ENCODE data around the gene RASGRP2. TPM values are rescaled to one million over a fixed set of nuclear protein-coding genes. Genes with fewer than 3 reads are reported as not detected.

Gene RASGRP2
- total RNA-seq, 1 experiment from 2014 or later = 9.2 TPM

DNA sequence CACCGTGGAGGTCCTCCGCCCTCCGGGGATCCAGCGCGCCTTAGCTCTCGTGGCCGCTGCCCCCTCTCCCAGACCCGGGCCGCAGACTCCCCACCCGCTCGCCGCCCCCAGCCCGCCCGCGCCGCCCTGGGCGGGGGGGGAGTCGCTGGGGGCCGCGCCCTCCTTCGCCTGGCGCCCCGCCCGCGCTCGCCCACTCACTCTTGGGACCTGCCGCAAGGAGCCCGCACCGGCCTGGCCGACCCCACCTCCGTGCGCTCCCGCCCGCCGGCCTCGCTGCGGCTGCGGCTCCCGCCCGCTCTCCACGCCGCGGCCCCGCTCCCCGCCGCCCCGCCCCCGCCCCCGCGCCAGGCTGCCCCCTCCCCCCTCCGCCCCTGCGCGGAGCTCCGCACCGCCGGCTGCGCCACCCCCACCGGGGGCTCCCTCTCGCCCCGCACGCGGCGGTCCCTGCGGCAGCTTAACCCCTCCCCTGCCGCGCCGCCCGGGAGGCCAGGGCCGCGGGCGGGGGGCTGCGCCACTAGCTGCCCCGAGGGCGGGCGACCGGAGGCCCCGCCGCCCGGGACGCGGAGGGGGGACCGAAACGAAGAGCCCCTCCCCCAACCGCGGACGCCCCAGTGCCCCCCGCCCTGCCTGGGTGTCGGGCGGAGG is 724 bp upstream of the RASGRP2 start:
- peak; percentile 93 for DNase-seq
- Histone ChIP-seq H3K36me3 (replicated peaks; ENCODE audit: control insufficient read depth, insufficient read depth, low read length) (no peaks in the 10 kb centered on the region), H3K27me3 (ENCODE audit: control insufficient read depth, insufficient read depth, low read length) (peaks cover 41% of the 10 kb centered on the region), H3K4me3 (ENCODE audit: insufficient read depth, low read depth, low read length) (peak overlapping the region; percentile 62)

DNA sequence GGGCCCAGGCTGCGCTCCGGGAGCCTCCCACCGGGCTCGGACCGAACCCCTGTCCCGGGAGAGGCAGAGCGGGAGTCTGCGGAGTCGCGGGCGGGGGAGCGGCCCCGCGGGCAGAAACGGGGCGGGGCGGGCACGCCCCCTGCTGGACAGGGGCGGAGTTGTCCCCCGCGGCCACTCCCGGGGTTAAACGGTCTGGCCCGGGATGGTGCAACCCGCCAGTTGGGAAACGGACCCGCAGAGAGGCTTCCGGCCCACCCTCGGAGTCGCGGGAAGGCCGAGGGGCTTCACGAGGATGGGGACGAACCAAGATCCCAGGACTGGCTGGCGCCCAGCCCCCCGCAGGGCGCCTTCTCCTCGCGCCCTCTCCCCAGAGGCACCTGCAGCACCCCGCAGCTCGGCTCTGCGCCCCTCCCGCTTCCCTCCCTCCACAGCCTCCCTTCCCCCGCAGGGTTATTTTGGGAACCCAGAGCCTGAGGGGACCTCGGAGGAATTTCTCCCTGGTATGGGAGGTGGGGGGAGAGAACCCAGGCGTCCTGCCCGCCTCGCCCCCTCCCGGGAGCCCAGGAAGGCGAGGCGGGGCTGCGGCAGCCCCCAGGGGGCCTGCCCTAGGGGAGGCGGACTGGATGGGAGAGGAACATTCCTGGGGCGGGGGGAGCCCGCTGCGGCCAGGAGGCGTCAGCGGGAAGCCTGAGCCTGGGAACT is 902 bp downstream of the RASGRP2 start:
- Histone ChIP-seq H3K27me3 (ENCODE audit: control insufficient read depth, insufficient read depth, low read length) (peaks cover 41% of the 10 kb centered on the region), H3K36me3 (replicated peaks; ENCODE audit: control insufficient read depth, insufficient read depth, low read length) (no peaks in the 10 kb centered on the region), H3K4me3 (ENCODE audit: insufficient read depth, low read depth, low read length) (peak overlapping the region; percentile 62)
- DNase-seq = peak; percentile 99

- Histone ChIP-seq H3K36me3 (replicated peaks; ENCODE audit: control insufficient read depth, insufficient read depth, low read length) (no peaks in the 10 kb centered on the region), H3K4me3 (ENCODE audit: insufficient read depth, low read depth, low read length) (peak overlapping the region; percentile 62), H3K27me3 (ENCODE audit: control insufficient read depth, insufficient read depth, low read length) (peaks cover 41% of the 10 kb centered on the region)
- DNase-seq = peak; percentile 87
Observed at GRCh38 chr11:64742087-64742888, 1.7 kb downstream of the RASGRP2 start.

DNA sequence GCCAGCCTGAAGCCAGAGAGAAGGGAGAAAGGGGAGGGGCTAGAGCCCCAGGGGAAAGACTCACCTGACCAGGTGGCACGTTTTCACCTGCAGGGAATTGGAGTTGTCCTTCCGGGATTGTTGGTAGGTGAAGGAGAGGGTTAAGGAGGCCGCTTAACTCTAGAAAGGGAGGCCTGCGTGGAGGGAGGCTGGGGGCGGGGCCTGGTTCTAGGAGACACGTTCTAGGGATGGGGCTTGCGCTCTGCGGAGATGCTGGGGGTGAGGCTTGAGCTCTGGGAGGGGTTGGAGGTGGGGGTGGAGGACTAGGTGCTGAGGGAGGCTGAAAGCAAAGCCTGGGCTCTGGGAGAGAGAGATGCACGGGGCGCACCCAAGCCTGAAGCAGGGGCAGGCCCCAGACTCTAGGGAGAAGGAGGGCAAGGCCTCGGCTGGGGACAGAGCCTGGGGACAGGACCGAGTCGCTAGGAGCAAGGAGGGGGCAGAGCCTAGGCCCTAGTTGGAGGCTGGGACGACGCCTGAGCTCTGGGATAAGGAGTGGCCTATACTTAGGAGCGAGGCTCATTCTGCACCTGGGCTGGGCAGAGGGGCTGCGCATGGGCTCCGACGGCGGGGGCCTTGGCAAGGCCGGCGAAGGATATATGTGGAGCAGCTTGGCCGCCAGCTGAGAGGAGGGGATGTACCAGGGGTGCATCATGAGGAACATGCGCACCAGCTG is 2.4 kb downstream of the RASGRP2 start:
- Histone ChIP-seq H3K4me3 (ENCODE audit: insufficient read depth, low read depth, low read length) (peak overlapping the region; percentile 62), H3K36me3 (replicated peaks; ENCODE audit: control insufficient read depth, insufficient read depth, low read length) (no peaks in the 10 kb centered on the region; the same call in 1 of the 2 replicates), H3K27me3 (ENCODE audit: control insufficient read depth, insufficient read depth, low read length) (peaks cover 41% of the 10 kb centered on the region)
- DNase-seq = peak; percentile 82

DNA sequence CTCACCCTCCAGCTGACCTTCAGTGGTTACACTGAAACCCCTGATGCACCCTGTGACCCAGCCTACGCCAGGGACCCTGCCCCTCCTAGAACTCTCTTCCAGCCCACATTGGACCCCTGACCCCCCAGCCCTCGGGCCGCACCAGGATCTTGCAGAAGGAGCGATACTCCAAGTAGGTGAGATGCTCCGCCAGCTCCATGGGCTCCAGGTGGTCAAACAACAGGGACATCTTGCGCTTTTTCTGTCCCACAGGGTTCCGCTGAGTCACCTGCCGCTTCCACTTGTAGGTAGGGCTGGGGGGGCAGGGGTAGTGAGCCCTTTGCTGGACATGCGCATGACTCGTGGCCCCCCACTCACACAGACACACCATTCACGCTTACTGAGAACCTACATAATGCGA is 4.1 kb downstream of the RASGRP2 start:
- no peaks in the 10 kb centered on the region; the same call in 1 of the 2 replicates for H3K36me3 ChIP-seq (replicated peaks; ENCODE audit: control insufficient read depth, insufficient read depth, low read length)
- peaks cover 36% of the 10 kb centered on the region for H3K27me3 ChIP-seq (ENCODE audit: control insufficient read depth, insufficient read depth, low read length)
- no peak overlapping the region for H3K4me3 ChIP-seq (ENCODE audit: insufficient read depth, low read depth, low read length)
- no peak for DNase-seq

- DNase-seq = no peak
- Histone ChIP-seq H3K36me3 (replicated peaks; ENCODE audit: control insufficient read depth, insufficient read depth, low read length) (no peaks in the 10 kb centered on the region; the same call in 1 of the 2 replicates), H3K27me3 (ENCODE audit: control insufficient read depth, insufficient read depth, low read length) (peaks cover 9% of the 10 kb centered on the region), H3K4me3 (ENCODE audit: insufficient read depth, low read depth, low read length) (no peak overlapping the region)
Observed at GRCh38 chr11:64736654-64737053, 7.3 kb downstream of the RASGRP2 start.

DNA sequence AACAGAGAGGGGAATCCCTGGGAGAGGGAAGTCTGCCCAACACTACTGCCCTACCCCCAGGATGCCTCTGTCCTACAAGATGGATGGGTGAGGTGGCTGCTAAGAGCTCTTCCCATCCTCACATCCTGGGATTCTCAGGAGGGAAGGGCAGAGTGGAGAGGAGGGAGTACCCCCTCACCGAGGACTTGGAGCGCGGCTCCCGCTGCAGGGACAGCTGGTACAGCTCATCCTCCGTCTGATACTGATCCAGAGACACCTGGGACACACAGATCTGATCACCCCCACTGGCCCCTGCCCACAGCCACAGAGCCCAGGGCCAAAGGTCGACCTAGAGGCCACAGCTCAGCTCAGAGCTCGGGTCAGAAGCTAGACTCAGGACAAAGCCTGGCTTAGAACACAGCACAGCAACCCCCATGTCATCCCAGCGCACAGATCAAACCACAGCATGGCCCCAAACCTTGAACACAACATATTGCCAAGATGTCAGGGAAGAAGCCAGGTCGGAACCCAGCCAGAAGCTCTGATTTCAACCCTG is 8.2 kb downstream of the RASGRP2 start:
- DNase-seq = no peak
- H3K36me3 ChIP-seq (replicated peaks; ENCODE audit: control insufficient read depth, insufficient read depth, low read length) = no peaks in the 10 kb centered on the region; the same call in 1 of the 2 replicates
- no peak overlapping the region for H3K4me3 ChIP-seq (ENCODE audit: insufficient read depth, low read depth, low read length)
- H3K27me3 ChIP-seq (ENCODE audit: control insufficient read depth, insufficient read depth, low read length) = peaks cover 5% of the 10 kb centered on the region

GRCh38 chr11:64734811-64735724 is 8.9 kb downstream of the RASGRP2 start:
- DNase-seq = no peak
- no peak overlapping the region for H3K4me3 ChIP-seq (ENCODE audit: insufficient read depth, low read depth, low read length)
- H3K36me3 ChIP-seq (replicated peaks; ENCODE audit: control insufficient read depth, insufficient read depth, low read length) = no peaks in the 10 kb centered on the region; the same call in 1 of the 2 replicates
- H3K27me3 ChIP-seq (ENCODE audit: control insufficient read depth, insufficient read depth, low read length) = peaks cover under 1% of the 10 kb centered on the region; the same call in 1 of the 2 replicates

GRCh38 chr11:64731601-64732000 is 12.3 kb downstream of the RASGRP2 start:
- H3K27me3 ChIP-seq (ENCODE audit: control insufficient read depth, insufficient read depth, low read length) = no peaks in the 10 kb centered on the region; the same call in 1 of the 2 replicates
- H3K4me3 ChIP-seq (ENCODE audit: insufficient read depth, low read depth, low read length) = no peak overlapping the region
- no peaks in the 10 kb centered on the region for H3K36me3 ChIP-seq (replicated peaks; ENCODE audit: control insufficient read depth, insufficient read depth, low read length)
- no peak for DNase-seq

DNA sequence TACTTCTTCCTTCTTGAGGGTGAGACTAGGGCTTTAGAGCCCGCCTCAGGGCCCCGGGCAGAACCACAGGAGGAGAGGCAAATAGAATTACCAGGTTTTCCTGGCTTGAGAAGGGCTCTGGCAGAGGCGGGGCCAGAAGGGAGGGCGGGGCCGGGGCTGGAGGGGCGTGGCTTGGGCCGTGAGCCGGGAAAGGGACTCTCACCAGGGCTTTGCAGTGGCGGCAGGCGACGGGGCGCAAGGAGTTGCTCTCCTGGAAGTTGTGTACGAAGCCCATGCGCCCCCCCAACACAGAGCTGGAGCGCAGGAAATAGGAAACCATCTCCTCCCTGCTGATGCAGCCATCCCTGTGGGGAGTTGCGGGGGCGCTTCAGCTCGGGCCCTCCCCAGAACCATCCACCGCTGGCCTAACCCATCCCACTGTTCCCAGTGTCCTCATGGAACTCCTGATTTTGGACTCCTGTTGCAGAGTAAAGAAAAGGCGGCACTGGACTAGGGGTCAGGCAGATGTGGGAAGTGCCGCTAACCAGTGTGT is 14.0 kb downstream of the RASGRP2 start:
- DNase-seq = peak; percentile 96
- peak overlapping the region; percentile 22 for H3K4me3 ChIP-seq (ENCODE audit: insufficient read depth, low read depth, low read length)
- H3K36me3 ChIP-seq (replicated peaks; ENCODE audit: control insufficient read depth, insufficient read depth, low read length) = no peaks in the 10 kb centered on the region
- H3K27me3 ChIP-seq (ENCODE audit: control insufficient read depth, insufficient read depth, low read length) = no peaks in the 10 kb centered on the region; the same call in 1 of the 2 replicates

- DNase-seq = peak; percentile 10
- Histone ChIP-seq H3K27me3 (ENCODE audit: control insufficient read depth, insufficient read depth, low read length) (no peaks in the 10 kb centered on the region; the same call in 1 of the 2 replicates), H3K36me3 (replicated peaks; ENCODE audit: control insufficient read depth, insufficient read depth, low read length) (no peaks in the 10 kb centered on the region), H3K4me3 (ENCODE audit: insufficient read depth, low read depth, low read length) (no peak overlapping the region)
Observed at GRCh38 chr11:64728757-64729365, 15.1 kb downstream of the RASGRP2 start.

DNA sequence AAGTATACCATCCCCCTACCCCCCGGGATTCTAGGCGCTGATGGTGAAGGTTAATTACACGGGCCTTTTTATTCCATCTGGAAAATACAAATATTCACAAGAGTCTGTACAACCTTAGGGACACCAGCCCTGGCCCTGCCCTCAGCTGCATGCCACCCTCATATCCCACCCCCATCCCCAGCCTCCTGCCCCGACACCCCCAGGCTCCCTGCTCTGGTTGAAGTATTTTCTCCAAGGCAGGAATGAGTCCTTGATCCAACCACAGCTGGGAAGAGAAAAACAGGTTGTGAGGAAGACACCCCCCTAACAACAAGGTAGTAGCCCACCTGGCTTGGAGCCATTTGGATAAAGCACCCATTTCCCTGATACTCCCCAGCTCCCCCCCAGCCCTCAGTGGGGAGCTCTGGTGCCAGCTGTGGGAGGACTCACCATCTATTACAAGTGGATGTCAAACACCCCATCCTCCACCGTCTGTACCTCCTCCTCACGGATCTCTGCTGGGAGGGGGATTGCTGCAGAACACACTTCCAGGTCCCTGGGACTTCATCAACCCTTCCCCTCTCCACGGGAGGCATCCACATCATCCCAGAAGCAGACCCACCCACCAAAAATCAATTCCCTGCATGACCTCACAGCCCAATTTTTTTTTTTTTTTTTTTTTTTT is 16.9 kb downstream of the RASGRP2 start:
- no peak overlapping the region for H3K4me3 ChIP-seq (ENCODE audit: insufficient read depth, low read depth, low read length)
- no peaks in the 10 kb centered on the region for H3K36me3 ChIP-seq (replicated peaks; ENCODE audit: control insufficient read depth, insufficient read depth, low read length)
- H3K27me3 ChIP-seq (ENCODE audit: control insufficient read depth, insufficient read depth, low read length) = peaks cover 8% of the 10 kb centered on the region
- DNase-seq = peak; percentile 52
